SU-DHL-6 (cell line): ENCODE measurements around the gene EFNA5.

ENCODE experiments used
- H2AFZ ChIP-seq: fragments of 200-600 bp; sonication (generic); 2 replicates; pipeline ENCODE4 v1.6.1; 2014; ENCODE audit warnings: low read depth, mild to moderate bottlenecking, moderate library complexity, mixed read lengths, antibody characterized with exemption, low read length; ENCODE audit not compliant: severe bottlenecking
- H3F3A ChIP-seq: fragments of 200-600 bp; shearing (Covaris generic); 2 replicates; pipeline ENCODE4 v1.6.0; 2016; ENCODE audit warnings: antibody characterized with exemption, mild to moderate bottlenecking; ENCODE audit not compliant: insufficient read depth
- H3K27ac ChIP-seq: fragments of 200-600 bp; sonication (generic); 2 replicates; pipeline ENCODE4 v1.5.1; 2016; ENCODE audit warnings: low read depth, mild to moderate bottlenecking, low read length, moderate library complexity, mixed read lengths
- H3K27me3 ChIP-seq: fragments of 200-600 bp; sonication (generic), shearing (Covaris generic); 2 replicates; pipeline ENCODE4 v1.6.0; 2014; ENCODE audit warnings: mild to moderate bottlenecking, low read length
- H3K36me3 ChIP-seq: fragments of 200-600 bp; sonication (generic); 2 replicates; pipeline ENCODE4 v1.6.1; 2014; ENCODE audit warnings: mild to moderate bottlenecking, low read length, mixed read lengths
- H3K4me2 ChIP-seq: fragments of 300-600, 200-600 bp; shearing (Covaris generic), sonication (generic); 2 replicates; pipeline ENCODE4 v1.6.0; 2014; ENCODE audit warnings: low read length, low read depth, mild to moderate bottlenecking; ENCODE audit not compliant: poor library complexity, severe bottlenecking
- H3K4me3 ChIP-seq: fragments of 200-600 bp; sonication (generic); 2 replicates; pipeline ENCODE4 v1.5.1; 2014; ENCODE audit warnings: antibody characterized with exemption, low read length, mild to moderate bottlenecking, mixed read lengths; ENCODE audit not compliant: insufficient read depth, poor library complexity, severe bottlenecking
- H3K79me2 ChIP-seq: fragments of 200-600 bp; sonication (generic); 2 replicates; pipeline ENCODE4 v1.6.1; 2014; ENCODE audit warnings: mild to moderate bottlenecking, low read length, moderate library complexity; ENCODE audit not compliant: insufficient read depth
- H3K9ac ChIP-seq: fragments of 200-600 bp; sonication (generic); 2 replicates; pipeline ENCODE4 v1.7.0; 2014; ENCODE audit warnings: mild to moderate bottlenecking, low read length
- H3K9me2 ChIP-seq: fragments of 200-600 bp; sonication (generic); replicated peaks from 2 replicates; pipeline ENCODE4 v1.6.1; 2014; ENCODE audit warnings: low read length; ENCODE audit not compliant: insufficient read depth
- H3K9me3 ChIP-seq: fragments of 200-600 bp; sonication (generic); 2 replicates; pipeline ENCODE4 v1.6.1; 2014; ENCODE audit warnings: low read length, mixed read lengths; ENCODE audit not compliant: insufficient read depth
- H4K20me1 ChIP-seq: fragments of 200-600 bp; sonication (generic); 2 replicates; pipeline ENCODE4 v1.6.1; 2014; ENCODE audit warnings: low read depth, mild to moderate bottlenecking, antibody characterized with exemption, low read length, moderate library complexity, mixed read lengths
- EZH2phosphoT487 ChIP-seq: fragments of 200-600 bp; sonication (generic), shearing (Covaris generic); conservative IDR thresholded peaks from 2 replicates; pipeline ENCODE4 v1.6.1; 2018; ENCODE audit warnings: mild to moderate bottlenecking, antibody characterized with exemption, low read length, moderate library complexity, mixed read lengths
- TF ChIP-seq, protein P1 (sequence below): fragments of 200-600 bp; sonication (generic); IDR thresholded peaks from one replicate; pipeline ENCODE4 v1.5.1; 2017; ENCODE audit warnings: antibody characterized with exemption, mild to moderate bottlenecking, low read length, moderate library complexity; ENCODE audit not compliant: insufficient read depth, poor library complexity, severe bottlenecking

The EFNA5 gene

DNA sequence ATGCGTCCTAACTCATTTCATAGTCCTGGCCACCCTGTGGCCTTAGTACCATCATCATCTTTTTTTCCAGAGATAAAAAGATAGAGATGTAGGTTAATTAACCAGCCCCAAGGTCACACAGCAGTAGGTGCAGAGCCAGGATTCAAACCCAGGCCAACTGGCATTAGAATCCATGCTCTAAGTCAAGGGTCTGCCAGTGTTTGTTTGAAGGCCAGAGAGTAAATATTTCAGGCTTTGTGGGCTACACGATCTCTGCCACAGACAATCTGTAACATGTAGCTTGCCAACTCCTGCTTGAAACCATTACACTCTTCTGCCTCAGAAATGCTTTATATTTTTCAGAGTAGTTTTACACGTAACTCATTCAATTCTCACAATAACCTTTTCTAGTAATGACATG lies 119.6 kb downstream of the EFNA5 start:
- Histone ChIP-seq H3K27me3 (no peaks in the 10 kb centered on the region), H3K27ac (no peak overlapping the region), H3F3A (no peaks in the 10 kb centered on the region), H3K9me2 (no peaks in the 10 kb centered on the region), H4K20me1 (no peaks in the 10 kb centered on the region), H3K36me3 (no peaks in the 10 kb centered on the region), H3K9me3 (no peaks in the 10 kb centered on the region), H2AFZ (no peak overlapping the region), H3K79me2 (no peaks in the 10 kb centered on the region), H3K9ac (no peak overlapping the region), H3K4me3 (no peak overlapping the region), H3K4me2 (no peak overlapping the region)
- no peak for TF ChIP-seq EZH2phosphoT487
- TF ChIP-seq, protein P1, sequence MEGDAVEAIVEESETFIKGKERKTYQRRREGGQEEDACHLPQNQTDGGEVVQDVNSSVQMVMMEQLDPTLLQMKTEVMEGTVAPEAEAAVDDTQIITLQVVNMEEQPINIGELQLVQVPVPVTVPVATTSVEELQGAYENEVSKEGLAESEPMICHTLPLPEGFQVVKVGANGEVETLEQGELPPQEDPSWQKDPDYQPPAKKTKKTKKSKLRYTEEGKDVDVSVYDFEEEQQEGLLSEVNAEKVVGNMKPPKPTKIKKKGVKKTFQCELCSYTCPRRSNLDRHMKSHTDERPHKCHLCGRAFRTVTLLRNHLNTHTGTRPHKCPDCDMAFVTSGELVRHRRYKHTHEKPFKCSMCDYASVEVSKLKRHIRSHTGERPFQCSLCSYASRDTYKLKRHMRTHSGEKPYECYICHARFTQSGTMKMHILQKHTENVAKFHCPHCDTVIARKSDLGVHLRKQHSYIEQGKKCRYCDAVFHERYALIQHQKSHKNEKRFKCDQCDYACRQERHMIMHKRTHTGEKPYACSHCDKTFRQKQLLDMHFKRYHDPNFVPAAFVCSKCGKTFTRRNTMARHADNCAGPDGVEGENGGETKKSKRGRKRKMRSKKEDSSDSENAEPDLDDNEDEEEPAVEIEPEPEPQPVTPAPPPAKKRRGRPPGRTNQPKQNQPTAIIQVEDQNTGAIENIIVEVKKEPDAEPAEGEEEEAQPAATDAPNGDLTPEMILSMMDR, result no peak

DNA sequence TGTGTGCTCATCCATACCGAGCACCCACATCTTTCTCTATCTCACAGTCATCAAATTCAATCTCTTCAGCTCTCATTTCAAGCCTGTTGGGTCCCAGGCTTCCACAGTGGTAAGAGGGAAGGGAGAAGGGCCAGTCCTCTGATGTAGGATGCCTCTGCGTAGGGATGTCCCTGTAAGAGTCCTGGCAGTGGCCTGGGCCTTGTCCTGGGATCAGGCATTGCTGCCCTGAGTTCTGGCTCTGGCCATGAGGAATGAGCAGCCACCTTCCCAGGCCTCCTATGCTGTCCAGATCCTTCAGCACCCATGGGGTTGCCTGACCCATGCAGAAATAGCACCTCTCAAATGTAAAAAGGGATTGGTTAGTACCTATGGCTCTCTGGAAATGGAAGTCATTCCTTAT lies 121.2 kb downstream of the EFNA5 start:
- H3K36me3 ChIP-seq, result no peaks in the 10 kb centered on the region
- H2AFZ ChIP-seq, result no peak overlapping the region
- TF ChIP-seq, protein P1, result no peak
- TF ChIP-seq EZH2phosphoT487, result no peak
- H3K79me2 ChIP-seq, result no peaks in the 10 kb centered on the region
- no peak overlapping the region for H3K4me2 ChIP-seq
- H3K27ac ChIP-seq, result no peak overlapping the region
- H3K9me3 ChIP-seq, result no peaks in the 10 kb centered on the region
- no peak overlapping the region for H3K9ac ChIP-seq
- H3K27me3 ChIP-seq, result no peaks in the 10 kb centered on the region
- H3K4me3 ChIP-seq, result no peak overlapping the region
- H3K9me2 ChIP-seq, result no peaks in the 10 kb centered on the region
- H4K20me1 ChIP-seq, result no peaks in the 10 kb centered on the region
- H3F3A ChIP-seq, result no peaks in the 10 kb centered on the region

DNA sequence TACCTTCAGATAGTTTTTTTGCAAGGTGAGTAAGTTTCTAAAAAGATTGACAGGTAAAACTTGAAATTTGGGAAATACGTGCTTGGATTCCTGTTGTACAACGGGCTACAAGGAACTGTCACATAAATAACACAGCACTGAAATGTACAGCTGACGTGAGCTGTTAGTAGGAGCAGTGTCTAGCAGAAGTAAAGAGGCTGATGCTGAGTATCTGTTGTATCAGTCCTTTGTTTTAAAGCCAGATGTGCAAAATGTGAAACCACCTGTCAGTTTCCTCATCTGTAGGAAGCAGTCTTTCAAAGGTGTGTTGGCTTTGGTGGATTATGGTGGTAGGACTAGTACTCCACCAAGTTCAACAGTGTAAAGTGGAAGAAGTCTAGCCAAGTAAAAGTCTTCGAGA lies 122.3 kb downstream of the EFNA5 start:
- Histone ChIP-seq H3K27ac (no peak overlapping the region), H3K36me3 (no peaks in the 10 kb centered on the region), H3K9me3 (no peaks in the 10 kb centered on the region), H3K4me2 (no peak overlapping the region), H2AFZ (no peak overlapping the region), H3K27me3 (no peaks in the 10 kb centered on the region), H3K4me3 (no peak overlapping the region), H3K9me2 (no peaks in the 10 kb centered on the region), H3K9ac (no peak overlapping the region), H3F3A (no peaks in the 10 kb centered on the region), H3K79me2 (no peaks in the 10 kb centered on the region), H4K20me1 (no peaks in the 10 kb centered on the region)
- TF ChIP-seq, protein P1, result no peak
- no peak for TF ChIP-seq EZH2phosphoT487

- Histone ChIP-seq H3K9me2 (no peaks in the 10 kb centered on the region), H3K27ac (no peak overlapping the region), H3K9ac (no peak overlapping the region), H2AFZ (no peak overlapping the region), H3K4me2 (no peak overlapping the region), H3K36me3 (no peaks in the 10 kb centered on the region), H3K79me2 (no peaks in the 10 kb centered on the region), H4K20me1 (no peaks in the 10 kb centered on the region), H3K27me3 (no peaks in the 10 kb centered on the region), H3K4me3 (no peak overlapping the region), H3F3A (no peaks in the 10 kb centered on the region), H3K9me3 (no peaks in the 10 kb centered on the region)
- no peak for TF ChIP-seq EZH2phosphoT487
- TF ChIP-seq, protein P1, result no peak
These were observed 124.0 kb downstream of the EFNA5 start for GRCh38 chr5:107546719-107547118.
